ENCODE measurements around the gene CA10.

Gene CA10

DNA sequence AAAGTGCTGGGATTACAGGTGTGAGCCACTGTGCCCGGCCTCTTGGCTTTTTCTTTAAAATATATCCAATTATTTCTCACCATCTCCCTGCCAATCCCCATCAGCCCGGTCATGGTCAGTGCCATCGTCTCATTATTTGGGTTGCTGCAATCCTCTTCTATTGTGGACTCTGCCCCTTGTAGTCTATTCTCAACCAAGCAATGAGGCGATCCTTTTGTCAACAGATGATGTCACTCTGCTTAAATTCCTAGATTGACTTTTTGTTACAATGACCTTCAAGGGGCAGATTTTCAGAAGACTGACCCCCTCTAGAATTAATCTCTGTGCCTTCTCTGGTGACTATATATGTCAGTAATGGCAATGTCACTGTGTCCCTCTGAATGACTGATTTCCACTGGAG is 513.5 kb downstream of the CA10 start:
- DNase-seq (ENCODE audit: low read depth) = no peak

DNA sequence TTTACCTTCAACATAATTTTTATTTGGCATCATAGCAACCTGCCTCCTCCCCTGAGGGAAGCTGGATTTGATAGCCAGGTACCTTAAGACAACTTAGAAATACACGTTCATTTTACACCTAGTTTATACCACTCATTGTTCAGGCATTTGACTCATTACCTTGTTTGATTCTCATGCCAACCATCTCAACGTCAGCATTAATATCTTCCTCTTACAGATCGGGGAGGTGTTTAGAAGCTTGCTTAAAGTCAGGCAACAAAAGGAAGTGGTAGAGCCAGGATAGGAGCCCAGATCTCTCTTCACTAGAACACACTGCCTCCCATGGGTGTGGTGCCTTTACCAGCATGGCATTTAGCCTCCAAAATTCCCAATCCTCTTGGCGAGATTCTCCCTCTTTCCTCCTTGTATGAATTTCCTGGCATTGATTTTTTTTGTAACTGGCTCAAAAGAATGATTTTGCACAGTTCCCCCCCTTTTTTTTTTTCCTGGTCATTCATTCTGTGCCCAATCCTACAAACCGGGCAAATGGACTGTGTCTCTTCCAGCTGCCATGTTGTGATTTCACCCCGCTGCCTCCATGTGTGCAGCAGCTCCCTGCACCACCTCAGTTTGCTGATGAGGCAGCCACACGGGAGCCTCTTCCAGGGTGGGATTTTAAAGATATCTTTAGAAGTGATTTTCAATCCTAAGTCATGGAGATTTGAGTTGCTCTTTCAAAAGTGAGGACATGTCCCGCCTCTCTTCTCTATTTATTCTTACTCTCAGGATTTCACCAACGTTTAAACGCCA is 514.6 kb downstream of the CA10 start:
- DNase-seq (ENCODE audit: low read depth) = no peak

DNA sequence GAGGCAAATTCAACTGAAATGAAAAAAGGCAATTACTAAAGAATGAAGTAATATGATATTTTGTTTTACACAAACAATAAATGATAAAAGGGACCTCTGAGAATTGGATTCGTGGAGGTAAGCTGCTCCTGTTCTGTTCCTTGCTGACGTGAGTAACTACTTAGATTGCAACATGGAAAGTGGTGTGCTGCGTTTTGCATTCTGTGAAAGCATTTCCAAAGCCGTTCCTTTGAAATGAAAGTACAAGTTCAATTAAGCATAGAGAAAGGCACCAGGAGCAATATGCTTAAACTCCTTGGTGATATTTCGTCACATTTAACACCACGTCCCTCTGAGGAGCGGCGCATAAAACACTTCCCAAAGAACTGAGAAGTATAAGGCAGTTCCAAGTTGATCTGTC is 516.5 kb downstream of the CA10 start:
- DNase-seq (ENCODE audit: low read depth) = no peak

DNA sequence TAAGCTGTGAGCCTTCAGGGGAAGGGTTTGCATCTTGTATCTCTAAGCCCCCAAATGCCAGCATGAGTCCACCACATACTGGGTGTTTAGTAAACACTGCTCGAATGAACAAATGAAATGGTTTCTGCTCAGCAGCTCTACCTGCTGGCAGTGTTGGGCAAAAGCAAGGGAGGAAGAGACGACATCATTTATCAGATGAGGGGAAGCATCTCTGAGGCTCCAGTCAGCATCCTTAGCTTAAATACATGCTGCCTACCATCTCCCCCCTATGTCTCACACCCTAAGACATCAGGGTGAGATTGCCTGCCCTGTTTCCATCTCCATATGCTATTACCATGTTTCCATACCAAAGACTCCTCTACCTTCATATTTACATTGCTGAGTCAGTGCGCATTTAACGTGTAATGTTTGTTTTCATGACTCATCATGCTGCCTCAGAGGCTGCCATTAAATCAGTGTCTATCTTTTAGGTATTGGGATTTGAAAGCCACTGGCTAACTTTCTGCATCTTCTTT is 518.3 kb downstream of the CA10 start:
- no peak for DNase-seq (ENCODE audit: low read depth)

DNA sequence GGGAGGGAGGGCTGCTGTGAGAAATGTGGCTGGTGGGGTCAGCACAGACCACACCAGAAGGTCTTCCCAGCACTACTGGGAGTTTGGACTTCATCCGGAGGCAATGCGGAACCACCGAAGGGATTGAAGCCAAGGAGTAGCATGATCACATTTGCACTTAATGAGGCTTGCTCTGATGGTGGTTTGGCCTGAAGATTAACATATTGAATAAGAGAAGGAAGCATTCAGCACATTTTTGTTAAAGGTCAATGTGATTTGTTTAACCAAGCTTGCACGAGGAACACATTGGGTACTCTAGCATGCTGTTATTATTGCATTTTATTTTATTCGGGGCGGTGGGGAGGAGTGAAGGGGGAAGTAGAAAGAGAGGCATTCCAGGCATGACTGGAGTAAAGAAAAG is 519.5 kb downstream of the CA10 start:
- no peak for DNase-seq (ENCODE audit: low read depth)

DNA sequence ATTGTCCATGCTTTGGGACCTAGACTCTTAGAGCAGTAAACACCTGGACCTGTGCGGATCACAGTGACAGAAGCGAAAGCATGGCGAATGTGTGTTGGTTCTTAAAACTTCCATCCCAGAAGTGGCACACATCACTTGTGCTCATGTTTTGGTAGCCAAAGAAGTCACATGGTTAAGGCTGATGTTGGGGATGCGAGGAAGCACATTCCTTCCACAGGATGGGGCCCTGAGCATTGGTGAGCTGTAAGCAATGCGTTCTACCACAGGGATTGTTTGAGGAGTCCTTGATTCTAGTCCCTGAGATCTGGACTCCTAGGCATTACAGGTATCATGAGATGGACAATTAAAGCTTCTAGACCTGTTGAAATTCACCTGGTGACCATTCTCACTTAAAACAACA is 522.2 kb downstream of the CA10 start:
- no peak for DNase-seq (ENCODE audit: low read depth)

DNA sequence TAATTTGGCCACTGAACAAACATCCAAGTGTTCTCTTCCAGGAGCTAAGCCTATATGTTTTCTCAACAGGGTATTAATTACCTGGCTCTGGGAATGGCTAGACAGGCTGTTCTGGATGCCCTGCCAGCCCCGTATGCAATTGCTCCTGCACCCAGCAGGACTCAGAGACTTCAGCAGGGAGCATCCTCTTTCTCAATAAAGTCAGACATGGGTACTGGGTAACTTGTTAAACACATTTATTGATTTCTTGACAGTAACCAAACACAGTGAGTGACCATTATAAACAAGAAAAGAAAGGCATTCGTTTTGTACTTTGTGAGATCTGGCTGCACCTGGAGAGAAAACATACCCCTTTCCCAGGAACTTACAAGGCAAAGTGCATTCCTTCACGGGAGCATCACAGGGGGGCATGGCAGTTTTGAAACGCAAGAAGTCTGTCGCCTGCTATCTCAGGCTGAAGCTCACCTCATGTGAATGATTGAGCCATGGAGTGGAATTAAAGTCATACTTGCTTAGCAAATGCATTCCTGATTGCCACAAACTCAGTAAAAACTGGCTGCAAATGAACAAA is 528.3 kb downstream of the CA10 start:
- DNase-seq (ENCODE audit: low read depth) = no peak

DNA sequence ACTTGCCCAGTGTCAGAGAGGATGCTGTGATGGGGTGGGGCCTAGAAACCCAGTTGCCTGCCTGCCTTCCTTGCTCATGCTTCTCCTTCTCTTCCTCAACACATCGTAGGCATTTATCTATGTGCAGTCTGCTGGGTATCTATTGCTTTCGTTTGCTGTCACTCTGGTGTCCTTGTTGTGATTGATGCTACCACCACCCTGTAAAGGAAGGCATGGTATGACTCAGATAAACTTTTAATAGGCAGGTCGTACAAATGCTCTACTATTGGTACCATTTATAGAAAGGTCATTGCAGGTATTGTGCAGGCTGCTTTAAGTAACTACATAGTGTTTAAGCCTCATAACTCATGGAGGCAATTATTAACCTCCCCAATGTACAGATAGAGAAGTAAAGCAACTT is 529.3 kb downstream of the CA10 start:
- DNase-seq (ENCODE audit: low read depth) = no peak

DNA sequence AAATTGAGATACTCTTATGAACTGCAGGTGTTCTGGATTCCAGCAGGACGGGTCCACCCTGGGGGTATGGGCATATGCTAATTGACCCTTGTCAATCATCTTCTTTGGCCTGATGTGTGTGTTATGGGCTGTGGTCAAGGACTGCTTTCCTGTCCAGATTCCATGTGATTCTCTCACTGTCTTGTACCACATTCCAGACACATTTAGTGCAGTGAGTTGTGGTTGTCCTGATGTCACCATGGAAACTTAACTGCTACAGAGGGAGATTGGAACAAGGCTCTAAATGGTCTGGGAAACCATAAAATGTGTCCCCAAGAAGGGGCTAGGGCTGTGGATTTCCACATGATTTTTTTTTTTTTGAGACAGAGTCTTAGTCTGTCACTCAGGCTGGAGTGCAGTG is 530.7 kb downstream of the CA10 start:
- DNase-seq (ENCODE audit: low read depth) = no peak

DNA sequence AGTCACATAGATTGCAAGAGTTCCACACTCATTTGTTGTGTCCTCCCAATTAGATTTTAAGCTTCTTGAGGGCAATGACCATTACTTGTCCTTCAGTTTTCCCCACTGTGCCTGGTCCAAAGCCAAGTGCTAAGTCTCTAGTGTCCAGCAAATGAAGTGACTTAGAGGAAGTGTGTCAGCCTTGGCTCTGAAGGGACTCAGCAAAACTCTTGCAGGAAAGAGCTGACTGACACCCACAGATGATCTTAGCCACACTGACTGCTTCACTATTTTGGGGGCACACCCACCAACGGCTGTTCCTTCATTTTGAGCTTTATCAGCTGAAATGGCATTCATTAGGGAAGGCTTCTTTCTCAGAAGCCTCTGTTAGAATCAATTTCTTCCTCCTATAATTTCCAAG is 540.0 kb downstream of the CA10 start:
- no peak for DNase-seq (ENCODE audit: low read depth)

DNA sequence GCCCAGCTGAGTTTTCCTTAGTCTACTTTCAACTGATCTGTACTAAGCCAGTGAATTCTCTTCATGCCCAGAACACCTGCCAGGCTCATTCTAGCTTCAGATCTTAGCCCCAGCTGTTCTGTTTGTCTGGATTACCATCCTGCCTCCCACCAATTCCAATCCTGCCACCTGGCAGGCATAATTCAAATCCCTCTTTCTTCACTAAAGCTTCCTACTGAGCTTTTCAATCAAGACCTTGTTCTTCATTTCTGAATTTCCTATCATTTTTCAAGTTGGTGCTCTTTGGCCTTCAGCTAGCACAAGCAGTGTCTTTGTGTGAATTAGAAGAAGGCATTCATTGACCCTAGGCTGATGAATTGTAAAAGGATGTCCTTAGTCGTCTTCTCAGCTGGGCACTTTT is 540.5 kb downstream of the CA10 start:
- DNase-seq (ENCODE audit: low read depth) = no peak

DNA sequence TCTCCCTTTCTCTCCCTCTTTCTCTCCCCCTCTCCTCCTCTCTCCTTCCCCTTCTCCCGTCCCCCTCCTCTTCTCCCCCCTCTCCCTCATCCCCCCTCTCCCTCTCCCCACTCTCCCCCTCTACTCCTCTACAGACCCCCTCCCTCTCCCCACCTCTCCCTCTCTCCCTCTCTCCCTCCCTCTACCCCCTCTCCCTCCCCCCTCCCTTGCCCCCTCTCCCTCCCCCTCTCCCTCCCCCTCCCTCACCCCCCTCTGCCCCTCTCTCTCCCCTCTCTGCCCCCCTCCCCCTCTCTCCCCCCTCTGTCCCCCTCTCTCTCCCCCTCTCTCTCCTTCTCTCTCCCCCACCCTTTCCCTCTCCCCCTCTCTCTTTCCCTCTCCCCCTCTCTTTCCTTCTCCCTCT is 545.3 kb downstream of the CA10 start:
- DNase-seq (ENCODE audit: low read depth) = no peak

DNA sequence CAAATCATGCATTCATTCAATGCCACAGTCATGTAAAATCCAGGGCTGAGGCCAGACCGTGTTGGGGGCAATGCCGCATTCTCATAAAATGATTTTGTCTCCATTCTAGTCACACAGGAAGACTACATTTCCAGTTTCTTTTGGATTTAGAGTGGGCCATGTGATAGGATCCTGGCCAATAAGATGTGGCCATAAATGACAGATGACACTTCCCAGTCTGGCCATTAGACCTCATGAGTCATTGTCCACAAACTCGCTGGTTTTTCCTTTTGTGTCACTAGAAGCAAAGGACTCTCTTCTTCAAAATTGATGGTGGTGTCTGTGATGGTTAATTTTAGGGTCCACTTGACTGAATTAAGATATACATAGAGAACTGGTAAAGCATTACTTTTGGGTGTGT is 545.8 kb downstream of the CA10 start:
- DNase-seq (ENCODE audit: low read depth) = no peak

DNA sequence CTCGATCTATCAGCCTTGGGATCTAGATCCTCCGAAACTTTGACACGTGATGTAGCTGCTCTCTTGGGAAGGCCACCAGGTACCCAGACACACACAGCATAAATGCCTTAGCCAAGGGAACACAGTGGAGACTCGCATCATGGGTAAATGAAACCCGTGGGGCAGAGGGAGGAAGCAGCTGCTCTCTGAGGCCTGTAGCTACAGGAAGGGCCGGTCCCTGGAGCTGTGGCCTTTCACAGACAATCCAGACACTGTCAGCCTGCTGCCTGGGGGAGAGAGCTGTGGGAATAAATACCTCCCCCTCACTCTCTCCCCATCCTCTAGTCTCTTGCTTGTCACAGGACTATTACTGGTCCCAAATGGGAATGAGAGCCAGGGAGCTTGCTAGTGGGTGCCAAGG is 546.9 kb downstream of the CA10 start:
- DNase-seq (ENCODE audit: low read depth) = no peak

DNA sequence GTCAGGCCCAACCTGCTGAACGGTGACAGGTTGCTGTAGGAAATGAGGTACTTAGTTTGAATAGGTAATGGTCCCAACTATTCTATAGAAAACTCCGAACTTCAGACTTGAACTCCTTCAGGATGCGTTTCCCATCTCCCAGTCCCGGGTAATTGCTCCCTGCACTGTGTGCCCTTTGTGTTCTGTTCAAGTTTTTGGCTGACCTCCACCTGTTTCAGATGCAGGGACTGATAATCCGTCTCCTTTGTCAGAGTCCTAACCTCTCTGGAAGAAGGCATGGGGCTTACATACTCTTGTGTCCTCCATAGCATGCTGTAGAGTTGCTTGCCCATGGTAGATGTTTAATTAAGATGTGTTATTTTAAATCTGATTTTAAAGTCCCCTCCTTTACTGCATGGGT is 547.7 kb downstream of the CA10 start:
- no peak for DNase-seq (ENCODE audit: low read depth)

DNA sequence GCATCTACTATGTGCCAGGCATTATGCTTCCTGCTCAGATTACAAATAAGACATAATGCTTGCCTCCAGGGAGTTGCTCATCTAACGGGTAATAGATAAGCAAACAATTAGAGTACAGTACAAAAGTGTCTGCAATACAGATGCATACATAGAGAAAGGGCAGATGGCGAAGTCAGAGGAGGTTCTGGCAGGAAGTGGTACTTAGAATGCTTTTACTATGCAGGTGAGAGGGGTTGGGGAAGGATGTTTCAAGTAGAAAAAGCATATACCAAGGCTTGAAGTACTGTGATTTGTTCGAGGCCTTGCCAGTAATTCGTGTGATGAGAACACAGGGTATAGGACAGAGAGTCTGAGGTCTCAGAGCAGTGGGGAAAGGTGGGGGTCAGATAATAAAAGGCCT is 548.4 kb downstream of the CA10 start:
- DNase-seq (ENCODE audit: low read depth) = no peak

DNA sequence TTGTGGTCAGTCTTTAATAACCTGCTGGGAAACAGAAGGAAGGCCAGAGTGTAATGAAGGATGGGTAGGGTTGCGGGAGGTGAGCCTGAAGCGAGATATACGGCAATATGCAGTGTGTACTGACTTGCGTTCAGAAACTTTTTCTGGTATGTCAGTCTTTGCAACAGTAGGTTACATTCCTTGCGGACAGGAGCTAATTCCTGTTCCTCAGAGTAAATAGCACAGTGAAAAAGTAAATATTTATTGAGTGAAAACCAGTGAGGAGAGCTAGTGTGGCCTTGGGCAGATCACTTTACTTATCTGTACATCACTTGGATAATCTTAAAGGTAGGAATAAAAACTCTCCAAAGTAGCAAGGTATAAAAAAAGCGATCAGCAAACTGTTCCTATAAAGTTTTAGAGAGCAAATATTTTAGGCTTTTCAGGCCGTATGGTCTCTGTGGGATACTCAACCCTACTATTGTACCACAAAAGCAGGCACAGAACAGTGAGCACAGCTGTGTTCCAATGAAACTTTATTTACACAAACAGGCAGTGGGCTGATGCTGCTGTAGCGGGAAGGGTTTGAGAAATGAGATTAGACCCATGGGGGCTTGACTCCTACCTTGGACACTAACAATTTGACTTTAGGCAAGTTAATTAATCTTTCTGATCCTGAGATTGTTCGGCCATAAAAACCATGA is 550.1 kb downstream of the CA10 start:
- no peak for DNase-seq (ENCODE audit: low read depth)

DNA sequence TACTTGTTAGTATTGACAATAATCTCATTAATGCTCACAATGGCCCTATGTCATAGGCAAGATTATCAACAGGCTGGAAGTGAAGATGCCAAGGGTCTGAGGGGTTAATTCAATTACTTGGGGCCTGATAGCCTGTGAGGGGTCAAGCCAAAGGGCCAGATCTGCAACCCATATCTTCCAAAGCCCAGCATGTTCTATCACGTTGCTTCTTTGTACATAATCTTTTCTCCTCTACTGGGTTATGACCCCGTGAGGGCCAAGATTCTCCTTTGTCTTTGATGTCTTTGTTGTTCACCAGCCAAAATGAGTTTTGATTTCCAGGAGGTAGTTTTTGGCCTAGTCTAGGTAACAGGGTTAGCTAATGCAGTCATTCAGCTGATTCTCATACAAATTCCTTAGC is 551.0 kb downstream of the CA10 start:
- no peak for DNase-seq (ENCODE audit: low read depth)

DNA sequence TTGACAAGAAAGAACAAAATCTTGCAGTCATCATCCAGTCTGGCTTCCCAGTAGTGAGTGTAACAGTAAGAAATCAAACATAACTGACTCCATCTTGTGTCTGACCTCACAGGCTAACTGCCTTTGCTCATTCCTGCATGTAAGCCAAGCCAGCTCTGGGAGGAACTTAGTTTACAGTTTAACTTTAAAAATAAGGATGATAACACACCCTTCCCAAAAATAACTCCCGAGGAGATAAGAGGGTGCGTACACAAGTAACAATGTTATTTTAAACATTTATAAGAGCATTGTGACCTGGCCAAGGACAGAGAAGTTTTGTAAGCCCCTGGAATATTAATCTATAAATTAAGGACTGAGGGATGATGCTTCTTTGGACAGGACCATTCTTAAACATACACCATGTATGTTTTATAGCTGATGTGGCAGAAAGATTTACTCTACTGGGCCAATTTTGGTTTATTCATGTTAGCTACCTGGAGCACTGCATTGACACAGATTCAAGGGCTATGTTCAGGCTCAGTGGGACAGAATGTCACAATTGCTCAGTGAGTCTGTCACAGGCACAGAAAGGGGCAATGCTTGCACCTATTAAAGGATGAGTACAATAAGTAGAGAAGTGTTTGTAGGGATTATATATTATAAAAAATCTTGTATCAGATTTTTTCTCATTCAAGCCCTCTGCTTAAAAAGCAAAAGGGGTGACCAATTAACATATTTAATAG is 554.1 kb downstream of the CA10 start:
- DNase-seq (ENCODE audit: low read depth) = no peak

DNA sequence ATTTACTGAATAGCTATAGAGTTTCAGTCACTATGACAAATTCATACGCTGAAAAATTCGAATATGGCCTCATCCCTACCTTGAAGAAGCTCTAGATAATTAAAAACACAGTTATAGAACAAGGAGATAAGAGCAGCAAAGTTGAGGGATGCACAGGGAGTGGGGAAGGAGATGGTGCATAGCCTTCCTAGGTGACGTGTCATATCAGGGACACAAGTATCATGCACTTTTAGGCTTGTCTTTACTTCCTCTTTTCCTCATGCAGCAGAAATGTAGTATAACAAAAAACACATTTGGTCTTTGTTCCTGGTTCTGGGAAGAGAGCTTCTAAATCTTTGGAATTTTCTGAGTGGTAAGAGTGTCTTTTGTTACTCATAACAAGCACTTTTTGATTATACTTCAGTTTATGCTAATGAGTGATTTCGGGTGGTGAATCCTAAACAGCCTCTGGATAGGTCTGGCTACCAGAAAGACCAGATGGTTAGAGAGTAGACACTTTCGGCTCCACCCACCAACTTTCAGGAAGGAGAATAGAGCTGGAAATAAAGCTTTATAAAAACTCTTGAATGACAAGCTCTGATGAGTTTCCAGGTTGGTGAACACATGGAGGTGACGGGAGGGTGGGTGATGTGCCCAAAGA is 556.8 kb downstream of the CA10 start:
- no peak for DNase-seq (ENCODE audit: low read depth)

DNA sequence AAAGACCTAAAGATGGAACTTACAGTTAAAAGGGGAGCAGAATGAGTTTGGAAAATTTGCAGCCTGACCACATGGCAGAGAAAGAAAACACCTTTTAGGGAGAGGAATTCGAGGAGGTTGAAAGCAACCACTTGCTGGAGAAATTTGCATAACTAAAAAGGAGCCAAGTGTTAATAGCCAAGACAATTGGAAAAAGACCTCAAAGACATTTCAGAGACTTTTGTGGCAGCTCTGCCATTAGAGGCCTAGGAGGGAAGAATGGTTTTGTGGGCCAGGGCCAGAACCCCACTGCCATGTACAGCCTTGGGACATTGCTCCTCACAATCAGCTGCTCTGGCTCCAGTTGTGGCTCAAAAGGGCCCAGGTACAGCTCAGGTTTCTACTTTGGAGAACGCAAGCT is 559.7 kb downstream of the CA10 start:
- DNase-seq (ENCODE audit: low read depth) = no peak

DNA sequence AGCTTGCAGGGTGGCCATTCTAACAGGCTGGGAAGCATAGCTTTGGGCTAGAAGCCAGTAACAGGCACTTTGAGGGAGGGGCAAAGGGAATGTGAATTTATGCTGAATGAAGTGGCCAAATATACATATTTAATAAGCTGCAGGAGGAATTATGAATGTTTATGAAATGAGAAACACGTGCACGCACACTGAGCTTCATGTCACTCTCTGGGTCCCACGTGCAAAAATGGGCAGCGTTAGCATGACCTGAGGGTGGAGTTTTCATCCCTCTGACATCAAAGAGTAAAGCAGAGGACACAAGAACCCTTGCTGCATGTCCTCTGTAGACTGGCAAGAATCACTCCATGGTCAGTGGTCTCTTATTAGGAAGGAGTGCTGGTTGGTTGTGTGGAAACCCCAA is 561.2 kb downstream of the CA10 start:
- DNase-seq (ENCODE audit: low read depth) = no peak

Data from iris pigment epithelial cell (primary cell).